H1 (cell line): ENCODE data around the gene RFX3. TPM values are rescaled to one million over a fixed set of nuclear protein-coding genes. Genes with fewer than 3 reads are reported as not detected.

Source experiments
- BCL11A ChIP-seq, 2 experiments: IDR thresholded peaks; one replicate each; pipeline ENCODE4 v1.6.1; 2011; ENCODE audit warnings: low read depth in 2 of 2, low read length in 2 of 2, mild to moderate bottlenecking in 2 of 2
- RBBP5 ChIP-seq: IDR thresholded peaks from 2 replicates; pipeline ENCODE4 v1.7.1; 2012; ENCODE audit warnings: low read depth, mild to moderate bottlenecking, inconsistent platforms, low read length, moderate library complexity, borderline replicate concordance
- RNF2 ChIP-seq: fragments of 200-900, 300-1000 bp; sonication (generic); IDR thresholded peaks from 2 replicates; pipeline ENCODE4 v1.7.1; 2016; ENCODE audit warnings: borderline replicate concordance, low read depth, mild to moderate bottlenecking, antibody characterized with exemption, low read length; ENCODE audit not compliant: poor library complexity, severe bottlenecking; ENCODE audit errors: missing control alignments
- polyA plus RNA-seq, 7 experiments: library from polyadenylated mRNA; depleted of rRNA in 3 of 7; stranded (reverse) in 5 of 7; unstranded in 2 of 7; fragments of >200 nt in 5 of 7; fragments of 200-250 nt in 2 of 7; gene quantifications; 1 replicate in 5 of 7; 2 replicates in 1 of 7; 4 replicates in 1 of 7; pipeline versions ENCODE4 v1.2.1 to v1.2.3, GENCODE V29; 2011 to 2013; ENCODE audit warnings: missing spikeins in 2 of 7, mixed read lengths in 2 of 7
- total RNA-seq: library from RNA; stranded (reverse); fragmentation: NEBNext Ultra II Directional; extraction: Animal tissue kit (Norgen Biotek cat#: 25700); gene quantifications from 2 replicates; pipeline ENCODE4 v1.2.1, GENCODE V29; 2021

RFX3 gene
- total and polyA plus RNA-seq, 2 of the 8 experiments (the other 6 are each of a cell fraction or from before 2014, with no cell fraction given) = 4.9 to 22.6 TPM

DNA sequence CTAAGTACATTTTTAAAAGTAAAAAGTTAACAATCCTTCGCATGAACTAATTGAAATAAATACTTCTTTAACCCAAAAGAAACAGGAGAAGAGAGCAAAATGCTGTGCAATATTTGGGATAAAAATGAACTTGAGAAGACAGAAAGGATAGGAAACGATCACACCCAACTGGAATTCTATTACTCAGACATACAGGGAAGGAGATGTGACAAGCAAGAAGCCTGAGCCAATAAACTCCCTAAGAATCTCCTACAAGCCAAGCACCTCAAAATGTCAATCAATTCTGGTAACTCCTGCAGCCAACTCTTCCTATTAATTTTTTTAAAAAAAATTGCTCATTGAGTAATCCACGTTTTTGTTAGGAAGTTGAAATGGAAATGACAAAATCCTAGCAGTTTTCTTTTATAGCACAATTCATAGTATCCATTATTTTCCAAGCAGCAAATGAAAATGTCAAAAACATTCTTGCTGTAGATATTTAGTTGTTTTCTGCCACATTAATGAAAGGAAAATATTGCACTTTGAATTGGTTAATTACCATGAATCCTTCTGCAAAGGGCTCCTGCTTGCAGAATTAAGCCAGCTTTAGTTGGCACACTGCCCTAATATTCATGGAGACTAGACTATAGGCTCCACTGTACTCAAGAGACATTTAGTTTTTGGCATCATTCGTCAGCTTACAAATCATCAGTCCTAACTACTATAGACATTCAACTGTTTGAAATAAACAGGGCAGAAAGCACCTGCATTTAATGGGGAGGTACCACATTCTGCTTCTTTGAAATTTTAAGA is 89.0 kb downstream of the RFX3 start (continued):
- TF ChIP-seq RNF2 (no peak), BCL11A (IDR thresholded peaks at IDR 0.05; ENCODE audit: low read depth in 2 of 2, low read length in 2 of 2) (no peak), RBBP5 (no peak)
